ENCODE data around the gene TMEM44.
"Not testable (repeated sequence)": the region's sequence is repeated elsewhere in the genome, so short reads cannot be mapped to it uniquely, and the experiment has no call there.

Gene TMEM44

GRCh38 chr3:194640829-194641228, 7.6 kb upstream of the TMEM44 start:
- peaks cover 57% of the 10 kb centered on the region for H3K36me3 ChIP-seq (ENCODE audit: insufficient read depth, low read length)
- 77% methylated on average over 7 of the region's 7 CpGs for WGBS
- no peaks in the 10 kb centered on the region for H3K27me3 ChIP-seq (ENCODE audit: insufficient read depth, low read length)
- no peaks in the 10 kb centered on the region for H3K4me1 ChIP-seq (ENCODE audit: insufficient read depth, low read length)
- no peak overlapping the region for H3K27ac ChIP-seq (ENCODE audit: low read depth, low read length)
- no peak overlapping the region for H3K9ac ChIP-seq (ENCODE audit: low read depth, low read length)
- H3K9me3 ChIP-seq (ENCODE audit: insufficient read depth, low read depth, low read length), result no peaks in the 10 kb centered on the region
- H3K4me3 ChIP-seq (ENCODE audit: low read length), result no peak overlapping the region

DNA sequence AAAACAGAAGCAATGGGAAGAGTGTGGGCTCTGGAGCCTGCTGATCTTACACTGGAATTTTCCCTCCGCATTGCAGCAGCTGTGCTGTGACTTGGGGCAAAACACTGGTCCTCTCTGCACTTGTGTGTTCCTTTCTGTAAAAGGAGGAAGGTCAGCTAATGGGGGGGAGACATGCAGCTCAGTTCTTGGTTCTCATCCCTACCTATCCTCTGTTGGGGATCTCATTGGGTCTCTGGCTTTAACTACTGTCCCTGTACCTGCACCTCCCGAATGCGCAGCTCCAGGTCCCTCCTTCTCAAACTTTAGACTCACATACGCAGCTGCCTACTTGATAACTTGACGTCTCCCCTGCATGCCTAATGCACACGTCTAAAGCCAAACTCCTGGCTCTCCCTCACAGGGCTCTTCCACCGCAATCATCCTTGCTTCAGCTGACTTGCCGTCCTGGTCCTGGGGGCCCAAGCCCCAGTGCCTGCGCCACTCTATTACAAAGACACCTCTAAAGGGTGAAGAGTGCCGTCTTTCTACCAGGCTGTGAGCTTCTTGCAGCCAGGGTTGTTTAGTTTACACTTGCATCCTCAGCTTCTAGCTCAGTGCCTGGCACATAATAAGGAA, 5.9 kb upstream of the TMEM44 start:
- H3K36me3 ChIP-seq (ENCODE audit: insufficient read depth, low read length), result peaks cover 40% of the 10 kb centered on the region
- no peaks in the 10 kb centered on the region for H3K27me3 ChIP-seq (ENCODE audit: insufficient read depth, low read length)
- no peaks in the 10 kb centered on the region for H3K9me3 ChIP-seq (ENCODE audit: insufficient read depth, low read depth, low read length)
- no peak overlapping the region for H3K9ac ChIP-seq (ENCODE audit: low read depth, low read length)
- H3K4me1 ChIP-seq (ENCODE audit: insufficient read depth, low read length), result no peaks in the 10 kb centered on the region
- H3K4me3 ChIP-seq (ENCODE audit: low read length), result no peak overlapping the region
- H3K27ac ChIP-seq (ENCODE audit: low read depth, low read length), result no peak overlapping the region
- WGBS, result 96% methylated on average over 10 of the region's 10 CpGs

DNA sequence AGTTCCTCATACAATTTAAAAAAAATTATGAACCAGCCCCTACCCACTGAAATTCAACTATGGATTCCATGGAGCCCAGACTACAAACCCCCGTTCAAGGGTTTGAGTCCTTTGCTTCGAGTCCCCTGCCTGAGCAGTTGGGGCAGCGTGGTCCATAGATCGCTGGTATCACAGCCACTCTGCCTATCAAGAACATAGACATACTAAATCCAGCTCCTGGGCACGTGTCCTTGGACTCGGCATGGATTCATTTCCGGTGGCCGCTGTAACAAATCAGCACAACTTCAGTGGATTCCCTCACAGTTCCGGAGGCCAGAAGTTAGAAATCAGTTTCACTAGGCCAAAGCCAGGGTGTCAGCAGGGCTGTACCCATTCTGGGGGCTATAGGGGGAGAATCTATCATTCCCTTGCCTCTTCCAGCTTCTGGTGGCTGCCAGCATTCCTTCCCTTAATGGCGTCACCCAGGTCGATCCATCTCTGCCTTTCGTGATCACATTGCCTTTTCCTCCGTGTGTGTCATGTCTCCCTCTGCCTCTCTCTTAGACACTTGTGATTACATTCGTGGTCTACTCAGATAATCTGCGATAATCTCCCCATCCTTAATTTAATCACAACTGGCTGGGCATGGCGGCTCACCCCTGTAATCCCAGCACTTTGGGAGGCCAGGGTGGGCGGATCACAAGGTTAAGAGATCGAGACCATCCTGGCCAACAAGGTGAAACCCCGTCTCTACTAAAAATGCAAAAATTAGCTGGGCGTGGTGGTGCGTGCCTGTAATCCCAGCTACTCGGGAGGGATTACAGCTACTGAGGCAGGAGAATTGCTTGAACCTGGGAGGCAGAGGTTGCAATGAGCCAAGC, 4.6 kb upstream of the TMEM44 start:
- Histone ChIP-seq H3K27me3 (ENCODE audit: insufficient read depth, low read length) (no peaks in the 10 kb centered on the region), H3K4me3 (ENCODE audit: low read length) (no peak overlapping the region), H3K36me3 (ENCODE audit: insufficient read depth, low read length) (peaks cover 29% of the 10 kb centered on the region), H3K9me3 (ENCODE audit: insufficient read depth, low read depth, low read length) (no peaks in the 10 kb centered on the region), H3K27ac (ENCODE audit: low read depth, low read length) (no peak overlapping the region), H3K4me1 (ENCODE audit: insufficient read depth, low read length) (no peaks in the 10 kb centered on the region), H3K9ac (ENCODE audit: low read depth, low read length) (no peak overlapping the region)
- 91% methylated on average over 22 of the region's 22 CpGs for WGBS

- Histone ChIP-seq H3K27ac (ENCODE audit: low read depth, low read length) (no peak overlapping the region), H3K9ac (ENCODE audit: low read depth, low read length) (no peak overlapping the region), H3K36me3 (ENCODE audit: insufficient read depth, low read length) (peaks cover 23% of the 10 kb centered on the region), H3K9me3 (ENCODE audit: insufficient read depth, low read depth, low read length) (no peaks in the 10 kb centered on the region), H3K4me1 (ENCODE audit: insufficient read depth, low read length) (no peaks in the 10 kb centered on the region), H3K4me3 (ENCODE audit: low read length) (no peak overlapping the region), H3K27me3 (ENCODE audit: insufficient read depth, low read length) (no peaks in the 10 kb centered on the region)
- WGBS, result 76% methylated on average over 3 of the region's 3 CpGs
Observed at GRCh38 chr3:194637066-194637465, 3.8 kb upstream of the TMEM44 start.

- H3K9me3 ChIP-seq (ENCODE audit: insufficient read depth, low read depth, low read length), result peaks cover 12% of the 10 kb centered on the region
- peaks cover 22% of the 10 kb centered on the region for H3K36me3 ChIP-seq (ENCODE audit: insufficient read depth, low read length)
- H3K4me1 ChIP-seq (ENCODE audit: insufficient read depth, low read length), result no peaks in the 10 kb centered on the region
- 2% methylated on average over 56 of the region's 56 CpGs for WGBS
- H3K4me3 ChIP-seq (ENCODE audit: low read length), result peak overlapping the region; percentile 73
- no peaks in the 10 kb centered on the region for H3K27me3 ChIP-seq (ENCODE audit: insufficient read depth, low read length)
- H3K9ac ChIP-seq (ENCODE audit: low read depth, low read length), result peak overlapping the region; percentile 84
- H3K27ac ChIP-seq (ENCODE audit: low read depth, low read length), result no peak overlapping the region; the same call in 1 of the 2 replicates
Observed at GRCh38 chr3:194632809-194633348, 340 bp downstream of the TMEM44 start.

GRCh38 chr3:194632226-194632808, 902 bp downstream of the TMEM44 start:
- Histone ChIP-seq H3K36me3 (ENCODE audit: insufficient read depth, low read length) (peaks cover 27% of the 10 kb centered on the region), H3K4me3 (ENCODE audit: low read length) (peak overlapping the region; percentile 73), H3K9me3 (ENCODE audit: insufficient read depth, low read depth, low read length) (peaks cover 12% of the 10 kb centered on the region), H3K4me1 (ENCODE audit: insufficient read depth, low read length) (no peaks in the 10 kb centered on the region), H3K9ac (ENCODE audit: low read depth, low read length) (peak overlapping the region; percentile 84), H3K27me3 (ENCODE audit: insufficient read depth, low read length) (no peaks in the 10 kb centered on the region), H3K27ac (ENCODE audit: low read depth, low read length) (no peak overlapping the region)
- 85% methylated on average over 11 of the region's 11 CpGs for WGBS

GRCh38 chr3:194631696-194632095, 1.5 kb downstream of the TMEM44 start:
- Histone ChIP-seq H3K36me3 (ENCODE audit: insufficient read depth, low read length) (peaks cover 31% of the 10 kb centered on the region), H3K27me3 (ENCODE audit: insufficient read depth, low read length) (no peaks in the 10 kb centered on the region), H3K27ac (ENCODE audit: low read depth, low read length) (no peak overlapping the region), H3K9ac (ENCODE audit: low read depth, low read length) (no peak overlapping the region), H3K4me3 (ENCODE audit: low read length) (no peak overlapping the region), H3K9me3 (ENCODE audit: insufficient read depth, low read depth, low read length) (peaks cover 12% of the 10 kb centered on the region), H3K4me1 (ENCODE audit: insufficient read depth, low read length) (no peaks in the 10 kb centered on the region)
- 97% methylated on average over 4 of the region's 4 CpGs for WGBS

- H3K9ac ChIP-seq (ENCODE audit: low read depth, low read length); H3K4me1 ChIP-seq (ENCODE audit: insufficient read depth, low read length); H3K4me3 ChIP-seq (ENCODE audit: low read length); H3K27me3 ChIP-seq (ENCODE audit: insufficient read depth, low read length); H3K27ac ChIP-seq (ENCODE audit: low read depth, low read length): not testable (repeated sequence)
- Histone ChIP-seq H3K9me3 (ENCODE audit: insufficient read depth, low read depth, low read length) (peaks cover 12% of the 10 kb centered on the region), H3K36me3 (ENCODE audit: insufficient read depth, low read length) (peaks cover 39% of the 10 kb centered on the region)
- WGBS, result 95% methylated on average over 29 of the region's 29 CpGs
Observed at GRCh38 chr3:194630681-194631080, 2.5 kb downstream of the TMEM44 start.

- Histone ChIP-seq H3K9me3 (ENCODE audit: insufficient read depth, low read depth, low read length) (peaks cover 5% of the 10 kb centered on the region; the same call in 1 of the 2 replicates), H3K9ac (ENCODE audit: low read depth, low read length) (no peak overlapping the region), H3K36me3 (ENCODE audit: insufficient read depth, low read length) (peaks cover 44% of the 10 kb centered on the region), H3K27ac (ENCODE audit: low read depth, low read length) (no peak overlapping the region), H3K27me3 (ENCODE audit: insufficient read depth, low read length) (no peaks in the 10 kb centered on the region), H3K4me1 (ENCODE audit: insufficient read depth, low read length) (no peaks in the 10 kb centered on the region), H3K4me3 (ENCODE audit: low read length) (no peak overlapping the region)
- 92% methylated on average over 6 of the region's 6 CpGs for WGBS
Observed at GRCh38 chr3:194624956-194625355, 8.3 kb downstream of the TMEM44 start.

GRCh38 chr3:194623449-194624290, 9.5 kb downstream of the TMEM44 start:
- H3K9me3 ChIP-seq (ENCODE audit: insufficient read depth, low read depth, low read length), result no peaks in the 10 kb centered on the region
- no peaks in the 10 kb centered on the region for H3K4me1 ChIP-seq (ENCODE audit: insufficient read depth, low read length)
- 94% methylated on average over 25 of the region's 25 CpGs for WGBS
- no peaks in the 10 kb centered on the region for H3K27me3 ChIP-seq (ENCODE audit: insufficient read depth, low read length)
- peaks cover 39% of the 10 kb centered on the region for H3K36me3 ChIP-seq (ENCODE audit: insufficient read depth, low read length)
- H3K9ac ChIP-seq (ENCODE audit: low read depth, low read length), result no peak overlapping the region
- H3K27ac ChIP-seq (ENCODE audit: low read depth, low read length), result no peak overlapping the region
- no peak overlapping the region for H3K4me3 ChIP-seq (ENCODE audit: low read length)
